ENCODE results near the gene QRICH1. TPM values are rescaled to one million over a fixed set of nuclear protein-coding genes. Genes with fewer than 3 reads are reported as not detected.

QRICH1 gene
- total and polyA plus RNA-seq, 4 donors = 35.1 to 76.0 (median 52.9) TPM

DNA sequence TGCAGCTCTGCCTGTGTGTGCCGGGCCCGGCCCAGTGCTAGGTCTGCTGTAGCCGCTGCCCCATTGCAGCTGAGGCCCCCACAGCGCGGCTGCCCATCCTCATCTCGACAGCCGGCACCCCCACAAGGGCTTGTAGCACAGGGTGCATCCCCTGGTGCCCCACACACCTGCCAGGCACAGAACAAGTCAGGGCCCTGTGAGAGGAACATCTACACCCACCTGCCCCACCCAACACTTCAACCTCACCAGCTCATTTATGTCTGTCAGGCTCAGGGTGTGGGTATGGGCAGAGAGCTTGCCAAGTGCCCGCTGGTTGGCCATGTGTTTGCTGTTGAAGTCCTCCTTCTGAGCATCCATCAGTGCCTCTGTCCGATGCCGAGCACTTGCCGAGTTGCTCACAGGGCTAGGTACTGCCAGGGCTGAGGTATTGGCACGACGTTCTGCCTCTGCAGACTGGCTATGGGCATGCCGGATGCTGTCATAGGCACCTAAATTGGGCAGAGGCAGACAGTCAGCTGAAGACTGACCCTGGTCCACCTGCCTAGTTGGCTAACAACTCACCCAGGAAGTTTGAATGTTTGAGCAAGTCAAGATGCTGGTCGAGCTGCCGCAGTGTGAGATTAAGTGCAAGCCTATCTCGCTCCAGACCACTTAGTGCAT is 29.1 kb upstream of the QRICH1 start:
- no peak overlapping the region for H3K9ac ChIP-seq (ENCODE audit: insufficient read depth in 1 of 2, low read length in 2 of 2)
- DNase-seq (no peak), ATAC-seq (ENCODE audit: insufficient read depth, low FRiP score) (no peak)
- peaks cover 8 to 59% (median 42%) of the 10 kb centered on the region in 4 donors for H3K36me3 ChIP-seq (ENCODE audit: control insufficient read depth in 4 of 4, insufficient read depth in 4 of 4, low read length in 4 of 4)
- TF ChIP-seq, protein P1, sequence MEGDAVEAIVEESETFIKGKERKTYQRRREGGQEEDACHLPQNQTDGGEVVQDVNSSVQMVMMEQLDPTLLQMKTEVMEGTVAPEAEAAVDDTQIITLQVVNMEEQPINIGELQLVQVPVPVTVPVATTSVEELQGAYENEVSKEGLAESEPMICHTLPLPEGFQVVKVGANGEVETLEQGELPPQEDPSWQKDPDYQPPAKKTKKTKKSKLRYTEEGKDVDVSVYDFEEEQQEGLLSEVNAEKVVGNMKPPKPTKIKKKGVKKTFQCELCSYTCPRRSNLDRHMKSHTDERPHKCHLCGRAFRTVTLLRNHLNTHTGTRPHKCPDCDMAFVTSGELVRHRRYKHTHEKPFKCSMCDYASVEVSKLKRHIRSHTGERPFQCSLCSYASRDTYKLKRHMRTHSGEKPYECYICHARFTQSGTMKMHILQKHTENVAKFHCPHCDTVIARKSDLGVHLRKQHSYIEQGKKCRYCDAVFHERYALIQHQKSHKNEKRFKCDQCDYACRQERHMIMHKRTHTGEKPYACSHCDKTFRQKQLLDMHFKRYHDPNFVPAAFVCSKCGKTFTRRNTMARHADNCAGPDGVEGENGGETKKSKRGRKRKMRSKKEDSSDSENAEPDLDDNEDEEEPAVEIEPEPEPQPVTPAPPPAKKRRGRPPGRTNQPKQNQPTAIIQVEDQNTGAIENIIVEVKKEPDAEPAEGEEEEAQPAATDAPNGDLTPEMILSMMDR (IDR thresholded peaks at IDR 0.05; ENCODE audit: control extremely low read depth, extremely low read depth) = no peak
- no peaks in the 10 kb centered on the region for H3K27me3 ChIP-seq (ENCODE audit: control insufficient read depth in 3 of 3, insufficient read depth in 3 of 3, low read length in 2 of 3)
- no peaks in the 10 kb centered on the region for H3K9me3 ChIP-seq (ENCODE audit: control insufficient read depth in 4 of 4, insufficient read depth in 3 of 4, low read length in 3 of 4)
- WGBS, 2 donors = 95 to 96% methylated on average over 17 of the region's 17 CpGs
- H3K4me3 ChIP-seq = no peak overlapping the region
- no peak overlapping the region for H3K27ac ChIP-seq (ENCODE audit: low read depth in 1 of 2, low read length in 1 of 2)
- peaks cover 0 to 17% (median 8%) of the 10 kb centered on the region in 5 donors for H3K4me1 ChIP-seq (ENCODE audit: control insufficient read depth in 5 of 5, insufficient read depth in 5 of 5, low read length in 5 of 5)

DNA sequence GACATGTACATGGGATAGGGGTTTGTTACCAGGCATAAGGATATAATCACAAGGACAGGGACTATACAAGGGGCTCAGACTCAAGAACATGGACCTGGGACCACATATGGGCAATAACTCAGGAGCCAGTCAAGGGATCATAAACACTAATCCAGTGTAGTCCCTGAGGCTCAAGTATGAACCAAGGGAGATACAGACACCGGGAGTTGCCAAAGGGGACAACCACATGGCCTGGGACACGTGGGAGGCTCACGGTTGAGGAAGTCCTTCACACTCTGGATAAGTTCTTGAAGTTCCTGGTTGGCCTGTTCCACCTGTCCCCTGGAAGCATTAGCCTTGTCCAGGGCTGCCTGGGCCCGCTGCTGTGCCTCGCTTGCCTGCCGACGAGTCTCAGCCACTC is 28.6 kb upstream of the QRICH1 start:
- peaks cover 0 to 17% (median 8%) of the 10 kb centered on the region in 5 donors for H3K4me1 ChIP-seq (ENCODE audit: control insufficient read depth in 5 of 5, insufficient read depth in 5 of 5, low read length in 5 of 5)
- H3K36me3 ChIP-seq (ENCODE audit: control insufficient read depth in 4 of 4, insufficient read depth in 4 of 4, low read length in 4 of 4) = peaks cover 8 to 63% (median 46%) of the 10 kb centered on the region in 4 donors
- TF ChIP-seq, protein P1 (IDR thresholded peaks at IDR 0.05; ENCODE audit: control extremely low read depth, extremely low read depth) = no peak
- no peaks in the 10 kb centered on the region for H3K27me3 ChIP-seq (ENCODE audit: control insufficient read depth in 3 of 3, insufficient read depth in 3 of 3, low read length in 2 of 3)
- WGBS, 2 donors = 89 to 90% methylated on average over 7 of the region's 7 CpGs
- no peak overlapping the region for H3K9ac ChIP-seq (ENCODE audit: insufficient read depth in 1 of 2, low read length in 2 of 2)
- DNase-seq (no peak), ATAC-seq (ENCODE audit: insufficient read depth, low FRiP score) (no peak)
- H3K9me3 ChIP-seq (ENCODE audit: control insufficient read depth in 4 of 4, insufficient read depth in 3 of 4, low read length in 3 of 4) = no peaks in the 10 kb centered on the region
- H3K27ac ChIP-seq (ENCODE audit: low read depth in 1 of 2, low read length in 1 of 2) = no peak overlapping the region
- H3K4me3 ChIP-seq = no peak overlapping the region

GRCh38 chr3:49122022-49122421 is 28.2 kb upstream of the QRICH1 start:
- peaks cover 0 to 17% (median 8%) of the 10 kb centered on the region in 5 donors for H3K4me1 ChIP-seq (ENCODE audit: control insufficient read depth in 5 of 5, insufficient read depth in 5 of 5, low read length in 5 of 5)
- H3K9me3 ChIP-seq (ENCODE audit: control insufficient read depth in 4 of 4, insufficient read depth in 3 of 4, low read length in 3 of 4) = no peaks in the 10 kb centered on the region
- peaks cover 12 to 66% (median 50%) of the 10 kb centered on the region in 4 donors for H3K36me3 ChIP-seq (ENCODE audit: control insufficient read depth in 4 of 4, insufficient read depth in 4 of 4, low read length in 4 of 4)
- no peak overlapping the region for H3K27ac ChIP-seq (ENCODE audit: low read depth in 1 of 2, low read length in 1 of 2)
- no peak for ATAC-seq (ENCODE audit: insufficient read depth, low FRiP score)
- DNase-seq = no peak
- H3K4me3 ChIP-seq = no peak overlapping the region
- WGBS, 2 donors = 96 to 97% methylated on average over 12 of the region's 12 CpGs
- no peaks in the 10 kb centered on the region for H3K27me3 ChIP-seq (ENCODE audit: control insufficient read depth in 3 of 3, insufficient read depth in 3 of 3, low read length in 2 of 3)
- no peak overlapping the region for H3K9ac ChIP-seq (ENCODE audit: insufficient read depth in 1 of 2, low read length in 2 of 2)
- TF ChIP-seq, protein P1 (IDR thresholded peaks at IDR 0.05; ENCODE audit: control extremely low read depth, extremely low read depth) = no peak

Measured in lung (tissue), 12 donors.